GM12878 (cell line): Measurements from ENCODE around the gene MAB21L4. TPM values are rescaled to one million over a fixed set of nuclear protein-coding genes. Genes with fewer than 3 reads are reported as not detected.

Experiments used
- ATAC-seq: fragments of 200-7000 bp; cut with Tn5 transposase; 3 replicates; pipeline ENCODE4 v1.9.1; 2020; ENCODE audit warnings: mild to moderate bottlenecking, moderate library complexity
- BruUV-seq: library from RNA; stranded (reverse); fragments of 400-500 nt; replicated peaks from 2 replicates; lab custom pipeline; 2021; lab: Mats Ljungman, UMichigan
- CTCF ChIA-PET: fragments of 300-600 bp; sonication (Branson Sonifier 250); formaldehyde crosslinking; extraction: SDS; loops from one replicate; lab custom pipeline; 2021; ENCODE audit warnings: inconsistent platforms; lab: Yijun Ruan, JAX
- POLR2A ChIA-PET: fragments of 350-600 bp; formaldehyde crosslinking; extraction: SDS; loops from one replicate; lab custom pipeline; 2021; ENCODE audit warnings: inconsistent platforms; lab: Charles Lee
- RAD21 ChIA-PET: fragments of 300-600 bp; sonication (Branson Sonifier 250); formaldehyde crosslinking; loops from one replicate; lab custom pipeline; 2023; ENCODE audit warnings: antibody characterized with exemption; ENCODE audit not compliant: unreplicated experiment; lab: Charles Lee
- SMC1A ChIA-PET: fragments of 300-600 bp; sonication (Branson Sonifier 250); formaldehyde crosslinking; loops from one replicate; lab custom pipeline; 2023; ENCODE audit not compliant: unreplicated experiment, uncharacterized antibody; lab: Charles Lee
- DNase-seq: peaks from one replicate; pipeline ENCODE4 v3.0.0-alpha.2; 2011; ENCODE audit warnings: low read depth, low spot score
- FAIRE-seq: peaks from 3 replicates; lab custom pipeline; 2011; peaks lifted over from hg19 to GRCh38; lab: Jason Lieb, UNC
- H2AFZ ChIP-seq: 2 replicates; pipeline ENCODE4 v1.6.0; 2011; ENCODE audit warnings: low read depth, low read length, control low read depth; ENCODE audit not compliant: control insufficient read depth
- H3K27ac ChIP-seq: 2 replicates; pipeline ENCODE4 v1.5.1; 2011; ENCODE audit warnings: control low read depth; ENCODE audit not compliant: control insufficient read depth, insufficient read depth
- H3K27me3 ChIP-seq, 2 experiments: replicated peaks in 1 of 2; 2 replicates each; pipeline versions ENCODE4 v1.6.0 to v1.6.1; 2011; ENCODE audit warnings: low read length in 1 of 2; ENCODE audit not compliant: control insufficient read depth in 2 of 2, insufficient read depth in 2 of 2
- H3K36me3 ChIP-seq, 2 experiments: 2 replicates each; pipeline ENCODE4 v1.5.1; 2011; ENCODE audit warnings: low read length in 1 of 2; ENCODE audit not compliant: control insufficient read depth in 2 of 2, insufficient read depth in 2 of 2
- H3K4me1 ChIP-seq: 2 replicates; pipeline ENCODE4 v1.6.1; 2011; ENCODE audit warnings: mild to moderate bottlenecking, low read length, moderate library complexity, mixed read lengths; ENCODE audit not compliant: control insufficient read depth, insufficient read depth
- H3K4me2 ChIP-seq: 2 replicates; pipeline ENCODE4 v1.6.0; 2011; ENCODE audit warnings: control low read depth; ENCODE audit not compliant: control insufficient read depth, insufficient read depth
- H3K4me3 ChIP-seq: fragments of 200-600 bp; sonication (generic); 2 replicates; pipeline ENCODE4 v1.5.1; 2016
- H3K79me2 ChIP-seq: 2 replicates; pipeline ENCODE4 v1.6.0; 2011; ENCODE audit warnings: low read length; ENCODE audit not compliant: control insufficient read depth, insufficient read depth
- H3K9ac ChIP-seq: 2 replicates; pipeline ENCODE4 v1.8.0; 2011; ENCODE audit warnings: low read length, control low read depth, mixed read lengths; ENCODE audit not compliant: control insufficient read depth, insufficient read depth
- H3K9me3 ChIP-seq: replicated peaks from 3 replicates; pipeline ENCODE4 v1.5.1; 2011; ENCODE audit warnings: mild to moderate bottlenecking, low read length; ENCODE audit not compliant: control insufficient read depth, insufficient read depth
- H4K20me1 ChIP-seq: 2 replicates; pipeline ENCODE4 v1.6.0; 2011; ENCODE audit not compliant: control insufficient read depth, insufficient read depth
- CHD4 ChIP-seq: fragments of 200-600 bp; sonication (generic); IDR thresholded peaks from 2 replicates; pipeline ENCODE4 v1.6.1; 2016; ENCODE audit warnings: mild to moderate bottlenecking
- FOXM1 ChIP-seq: IDR thresholded peaks from 2 replicates; pipeline ENCODE4 v1.6.1; 2012; ENCODE audit warnings: low read depth, mild to moderate bottlenecking, inconsistent platforms, low read length, moderate library complexity
- KDM1A ChIP-seq: fragments of 200-600 bp; sonication (generic); IDR thresholded peaks from 2 replicates; pipeline ENCODE4 v1.6.1; 2016; ENCODE audit warnings: borderline replicate concordance
- NFXL1 ChIP-seq: fragments of 450-650 bp; IDR thresholded peaks from 2 replicates; pipeline ENCODE4 v1.6.1; 2017; ENCODE audit warnings: antibody characterized with exemption, mild to moderate bottlenecking, borderline replicate concordance
- RBBP5 ChIP-seq: fragments of 200-600 bp; sonication (generic); conservative IDR thresholded peaks from 2 replicates; pipeline ENCODE4 v1.6.1; 2016
- RCOR1 ChIP-seq: conservative IDR thresholded peaks from 2 replicates; pipeline ENCODE4 v1.6.1; 2012; ENCODE audit warnings: low read depth, low read length, improper control_type of control experiment
- SMC3 ChIP-seq: IDR thresholded peaks from 2 replicates; pipeline ENCODE4 v1.6.1; 2011; ENCODE audit warnings: low read length, improper control_type of control experiment, borderline replicate concordance
- TBL1XR1 ChIP-seq: IDR thresholded peaks from 2 replicates; pipeline ENCODE4 v1.6.1; 2012; ENCODE audit warnings: low read depth, low read length, improper control_type of control experiment
- WRNIP1 ChIP-seq: IDR thresholded peaks from 2 replicates; pipeline ENCODE4 v1.6.1; 2011; ENCODE audit warnings: low read depth, low read length, improper control_type of control experiment, borderline replicate concordance
- WGBS: methylation state at CpG from one replicate; pipeline ENCODE4 v1.1.6; 2016; ENCODE audit warnings: low lambda C conversion rate; ENCODE audit not compliant: insufficient replicate concordance, insufficient coverage; ENCODE audit errors: missing lambda C conversion rate; 5-methylcytosine and 5-hydroxymethylcytosine counted together
- in situ Hi-C: fragments of 300-500 bp; cut with MboI; formaldehyde crosslinking; loops from 9 replicates; pipeline ENCODE4 v1.14.3; 2018; ENCODE audit warnings: mixed read lengths
- intact Hi-C: fragments of 100-400 bp; cut with micrococcal nuclease; formaldehyde crosslinking; loops from one replicate; pipeline ENCODE4 v1.14.2; 2022; ENCODE audit not compliant: unreplicated experiment
- polyA plus RNA-seq, 11 experiments: library from polyadenylated mRNA; depleted of rRNA in 4 of 11; unstranded in 6 of 11; stranded (reverse) in 5 of 11; fragments of >200 nt; fragmentation: Nextera tagmentation in 4 of 11; fragmentation: Illumina TruSeq in 1 of 11; extraction: Ambion mirVana in 4 of 11; extraction: Trizol in 1 of 11; gene quantifications; 1 replicate in 1 of 11; 2 replicates in 10 of 11; pipeline versions ENCODE4 v1.2.1 to v1.2.3, GENCODE V29; 2011 to 2016; ENCODE audit warnings: inconsistent platforms in 2 of 11, missing spikeins in 2 of 11, low read depth in 1 of 11
- total RNA-seq, 4 experiments: library from RNA; depleted of rRNA in 3 of 4; stranded (reverse); fragments of >200 nt in 3 of 4; fragmentation: Illumina TruSeq in 1 of 4; extraction: Trizol in 1 of 4; gene quantifications; 2 replicates each; pipeline versions ENCODE4 v1.2.1 to v1.2.3, GENCODE V29; 2013 to 2021
- TF ChIP-seq, protein P1 (sequence below): IDR thresholded peaks from 2 replicates; pipeline ENCODE4 v1.6.1; 2011; ENCODE audit warnings: low read depth, mild to moderate bottlenecking, low read length, moderate library complexity, borderline replicate concordance; ENCODE audit errors: extremely low read depth
- TF ChIP-seq, protein P2 (sequence below): IDR thresholded peaks from 2 replicates; pipeline ENCODE4 v1.6.1; 2011; ENCODE audit warnings: low read depth, low read length, improper control_type of control experiment, borderline replicate concordance

The MAB21L4 gene
- total and polyA plus RNA-seq, 10 of the 15 experiments (the other 5 are each of a cell fraction or from before 2014, with no cell fraction given) = 0.03 TPM; not detected in 9

DNA sequence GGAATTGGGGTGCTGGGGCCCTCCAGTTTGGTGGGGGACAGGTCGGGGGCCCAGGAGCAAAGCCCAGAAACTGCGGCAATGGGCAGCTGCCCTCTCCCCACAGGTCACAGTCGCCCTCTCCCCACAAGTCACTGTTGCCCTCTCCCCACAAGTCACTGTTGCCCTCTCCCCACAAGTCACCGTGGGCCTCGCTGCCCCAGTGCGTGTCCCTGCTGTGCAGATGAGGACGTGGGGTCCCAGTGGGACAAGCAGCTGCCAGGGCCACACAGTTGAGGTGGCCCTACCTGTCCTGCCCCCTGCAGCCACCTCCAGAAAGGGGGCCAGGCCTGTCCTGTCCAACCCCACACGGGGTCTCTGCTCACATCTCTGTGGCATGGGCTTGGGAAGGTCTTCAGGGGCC, 40.3 kb downstream of the MAB21L4 start:
- FAIRE-seq = no peak
- H3K27ac ChIP-seq = no peak overlapping the region
- no peak overlapping the region for H2AFZ ChIP-seq
- ChIA-PET SMC1A (no interaction called here), RAD21 (no interaction called here), POLR2A (no interaction called here), CTCF (no interaction called here)
- BruUV-seq = no TSS peak
- peaks cover 1 to 6% of the 10 kb centered on the region in 2 experiments; a peak in 2 of 4 replicates for H3K27me3 ChIP-seq
- intact Hi-C loops (loop anchor here (10.0 kb wide), 1 partner anchor 359 kb away; no protein-coding TSS in a partner anchor), in situ Hi-C loops (loop anchor here (10.0 kb wide), 1 partner anchor 799 kb away; no protein-coding TSS in a partner anchor)
- H3K9ac ChIP-seq = no peak overlapping the region
- H3K79me2 ChIP-seq = no peaks in the 10 kb centered on the region
- H3K4me3 ChIP-seq = no peak overlapping the region
- DNase-seq = no peak
- H3K4me2 ChIP-seq = no peak overlapping the region
- WGBS = 48% methylated on average over 8 of the region's 8 CpGs
- no peaks in the 10 kb centered on the region for H3K36me3 ChIP-seq
- H3K9me3 ChIP-seq = peaks cover 1% of the 10 kb centered on the region; the same call in 1 of the 3 replicates
- TF ChIP-seq CHD4 (no peak), TBL1XR1 (no peak), WRNIP1 (no peak), KDM1A (no peak), SMC3 (no peak), RCOR1 (no peak), FOXM1 (no peak), NFXL1 (no peak), RBBP5 (no peak)
- TF ChIP-seq, protein P1, sequence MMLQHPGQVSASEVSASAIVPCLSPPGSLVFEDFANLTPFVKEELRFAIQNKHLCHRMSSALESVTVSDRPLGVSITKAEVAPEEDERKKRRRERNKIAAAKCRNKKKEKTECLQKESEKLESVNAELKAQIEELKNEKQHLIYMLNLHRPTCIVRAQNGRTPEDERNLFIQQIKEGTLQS = no peak
- TF ChIP-seq, protein P2, sequence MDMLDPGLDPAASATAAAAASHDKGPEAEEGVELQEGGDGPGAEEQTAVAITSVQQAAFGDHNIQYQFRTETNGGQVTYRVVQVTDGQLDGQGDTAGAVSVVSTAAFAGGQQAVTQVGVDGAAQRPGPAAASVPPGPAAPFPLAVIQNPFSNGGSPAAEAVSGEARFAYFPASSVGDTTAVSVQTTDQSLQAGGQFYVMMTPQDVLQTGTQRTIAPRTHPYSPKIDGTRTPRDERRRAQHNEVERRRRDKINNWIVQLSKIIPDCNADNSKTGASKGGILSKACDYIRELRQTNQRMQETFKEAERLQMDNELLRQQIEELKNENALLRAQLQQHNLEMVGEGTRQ = no peak
- H4K20me1 ChIP-seq = no peaks in the 10 kb centered on the region
- ATAC-seq = no peak
- no peaks in the 10 kb centered on the region for H3K4me1 ChIP-seq
